ENCODE measurements around the gene CPT1C.
A peak's percentile ranks its signal among the peaks of the same experiment; 100 is the strongest.

Gene CPT1C

GRCh38 chr19:49645995-49646394, 44.9 kb upstream of the CPT1C start:
- Mint-ChIP-seq H3K36me3 (ENCODE audit: low read depth) (peaks cover 37% of the 10 kb centered on the region), H3K4me1 (peaks cover 54% of the 10 kb centered on the region), H3K4me3 (no peak overlapping the region), H3K27me3 (ENCODE audit: low read depth, poor library complexity) (no peaks in the 10 kb centered on the region), H3K27ac (peak overlapping the region; percentile 68), H3K9me3 (no peaks in the 10 kb centered on the region)
- no peak for DNase-seq
- TF ChIP-seq CTCF (IDR thresholded peaks at IDR 0.05) = no peak

DNA sequence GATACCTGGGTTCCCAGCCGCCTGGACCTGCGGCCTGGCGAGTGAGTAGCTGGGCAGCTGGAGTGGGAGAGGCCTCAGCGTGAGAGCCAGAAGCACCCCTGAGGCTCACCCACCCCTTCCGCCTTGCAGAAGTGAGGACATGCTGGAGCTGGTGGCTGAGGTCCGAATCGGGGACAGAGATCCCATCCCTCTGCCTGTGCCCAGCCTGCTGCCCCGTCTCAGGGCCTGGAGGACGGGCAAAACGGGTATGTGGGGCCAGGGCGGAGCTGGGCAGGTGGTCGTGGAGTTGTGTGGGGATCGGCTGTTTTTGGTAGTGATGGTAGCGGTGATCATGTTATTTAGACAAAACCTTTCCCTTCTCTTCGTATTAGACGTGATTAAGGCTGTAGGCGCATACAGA, 44.3 kb upstream of the CPT1C start:
- no peaks in the 10 kb centered on the region for H3K9me3 Mint-ChIP-seq
- no peak overlapping the region for H3K4me3 Mint-ChIP-seq
- peak overlapping the region; percentile 79 for H3K27ac Mint-ChIP-seq

GRCh38 chr19:49651029-49651819, 39.7 kb upstream of the CPT1C start:
- Mint-ChIP-seq H3K27me3 (ENCODE audit: low read depth, poor library complexity) (no peaks in the 10 kb centered on the region), H3K9me3 (no peaks in the 10 kb centered on the region), H3K4me3 (no peak overlapping the region), H3K36me3 (ENCODE audit: low read depth) (peaks cover 50% of the 10 kb centered on the region), H3K4me1 (peaks cover 11% of the 10 kb centered on the region), H3K27ac (no peak overlapping the region)
- no peak for TF ChIP-seq CTCF (IDR thresholded peaks at IDR 0.05)
- DNase-seq = no peak

More for the DNA sequence above, 44.3 kb upstream of the CPT1C start:
- Mint-ChIP-seq H3K27me3 (ENCODE audit: low read depth, poor library complexity) (no peaks in the 10 kb centered on the region), H3K4me1 (peaks cover 48% of the 10 kb centered on the region), H3K36me3 (ENCODE audit: low read depth) (peaks cover 39% of the 10 kb centered on the region)
- no peak for TF ChIP-seq CTCF (IDR thresholded peaks at IDR 0.05)
- DNase-seq = no peak

GRCh38 chr19:49651820-49652550, 38.9 kb upstream of the CPT1C start:
- H3K9me3 Mint-ChIP-seq = no peaks in the 10 kb centered on the region
- no peak for TF ChIP-seq CTCF (IDR thresholded peaks at IDR 0.05)

GRCh38 chr19:49652551-49653465, 38.1 kb upstream of the CPT1C start:
- H3K9me3 Mint-ChIP-seq = no peaks in the 10 kb centered on the region
- no peak for TF ChIP-seq CTCF (IDR thresholded peaks at IDR 0.05)
- peaks cover 50% of the 10 kb centered on the region for H3K36me3 Mint-ChIP-seq (ENCODE audit: low read depth)

More at GRCh38 chr19:49651820-49652550, 38.9 kb upstream of the CPT1C start:
- Mint-ChIP-seq H3K36me3 (ENCODE audit: low read depth) (peaks cover 50% of the 10 kb centered on the region), H3K27ac (no peak overlapping the region), H3K4me3 (no peak overlapping the region), H3K27me3 (ENCODE audit: low read depth, poor library complexity) (no peaks in the 10 kb centered on the region), H3K4me1 (peaks cover 4% of the 10 kb centered on the region)
- no peak for DNase-seq

More at GRCh38 chr19:49652551-49653465, 38.1 kb upstream of the CPT1C start:
- no peak for DNase-seq
- H3K27me3 Mint-ChIP-seq (ENCODE audit: low read depth, poor library complexity) = no peaks in the 10 kb centered on the region
- H3K4me1 Mint-ChIP-seq = peaks cover 4% of the 10 kb centered on the region
- H3K27ac Mint-ChIP-seq = no peak overlapping the region
- H3K4me3 Mint-ChIP-seq = no peak overlapping the region
